ENCODE data around the gene DNAJB2.

The DNAJB2 gene

GRCh38 chr2:219261024-219261855 is 17.9 kb upstream of the DNAJB2 start:
- no peak for DNase-seq

- DNase-seq = no peak
Measured at GRCh38 chr2:219266232-219266631, 12.9 kb upstream of the DNAJB2 start.

- DNase-seq = no peak
Measured at GRCh38 chr2:219266886-219267285, 12.3 kb upstream of the DNAJB2 start.

- no peak for DNase-seq
Measured at GRCh38 chr2:219268294-219268693, 10.9 kb upstream of the DNAJB2 start.

- no peak for DNase-seq
Measured at GRCh38 chr2:219269362-219270054, 9.7 kb upstream of the DNAJB2 start.

GRCh38 chr2:219270055-219270372 is 9.2 kb upstream of the DNAJB2 start:
- DNase-seq = no peak

GRCh38 chr2:219271021-219271420 is 8.1 kb upstream of the DNAJB2 start:
- DNase-seq = no peak

GRCh38 chr2:219272356-219272755 is 6.8 kb upstream of the DNAJB2 start:
- DNase-seq = no peak

GRCh38 chr2:219272995-219273394 is 6.2 kb upstream of the DNAJB2 start:
- DNase-seq = no peak

- DNase-seq = no peak
Measured at GRCh38 chr2:219273937-219274336, 5.2 kb upstream of the DNAJB2 start.

GRCh38 chr2:219274361-219274921 is 4.7 kb upstream of the DNAJB2 start:
- DNase-seq = no peak

- peak; percentile 79 for DNase-seq
Measured at GRCh38 chr2:219277703-219278654, 1.2 kb upstream of the DNAJB2 start.

GRCh38 chr2:219278655-219279150 is 463 bp upstream of the DNAJB2 start:
- no peak for DNase-seq

- DNase-seq = no peak
Measured at GRCh38 chr2:219279916-219280516, 850 bp downstream of the DNAJB2 start.

GRCh38 chr2:219280651-219281050 is 1.5 kb downstream of the DNAJB2 start:
- no peak for DNase-seq

- DNase-seq = no peak
Measured at GRCh38 chr2:219281588-219281987, 2.4 kb downstream of the DNAJB2 start.

- no peak for DNase-seq
Measured at GRCh38 chr2:219282375-219282774, 3.2 kb downstream of the DNAJB2 start.

- no peak for DNase-seq
Measured at GRCh38 chr2:219282943-219283581, 3.9 kb downstream of the DNAJB2 start.

GRCh38 chr2:219284501-219285372 is 5.6 kb downstream of the DNAJB2 start:
- no peak for DNase-seq

GRCh38 chr2:219285373-219285735 is 6.2 kb downstream of the DNAJB2 start:
- no peak for DNase-seq

- DNase-seq = no peak
Measured at GRCh38 chr2:219285894-219286425, 6.8 kb downstream of the DNAJB2 start.
